Measurements from ENCODE around the gene AGXT. TPM values are rescaled to one million over a fixed set of nuclear protein-coding genes. Genes with fewer than 3 reads are reported as not detected.

AGXT gene
- total and polyA plus RNA-seq, 4 donors, result 254 to 1,572 (median 1,428) TPM

- WGBS, result 41% methylated on average over 16 of the region's 16 CpGs
- TF ChIP-seq ZBTB33 (IDR thresholded peaks at IDR 0.05) (no peak), CTCF (IDR thresholded peaks at IDR 0.05; ENCODE audit: low read depth, low read length, missing input control) (no peak), SP1 (IDR thresholded peaks at IDR 0.05) (peak; percentile 6), RXRA (IDR thresholded peaks at IDR 0.05) (peak in 1 of 2 donors; percentile 21), HNF4A (conservative IDR thresholded peaks at IDR 0.05) (peak; percentile 20 to 47), ATF3 (IDR thresholded peaks at IDR 0.05) (no peak)
- Histone ChIP-seq H3K9me3 (ENCODE audit: control insufficient read depth in 4 of 4, low read length in 3 of 4) (no peaks in the 10 kb centered on the region), H3K9ac (ENCODE audit: low read depth in 1 of 2, low read length in 2 of 2) (peak overlapping the region in 1 of 2 donors; percentile 56), H3K36me3 (ENCODE audit: control insufficient read depth in 4 of 4, insufficient read depth in 3 of 4, low read depth in 1 of 4, low read length in 3 of 4) (peaks cover 0 to 18% (median 8%) of the 10 kb centered on the region in 4 donors), H3K4me3 (ENCODE audit: low read depth in 1 of 3, low read length in 3 of 3) (peak overlapping the region; percentile 44 to 68 (median 60)), H3K4me1 (ENCODE audit: control insufficient read depth in 4 of 4, insufficient read depth in 4 of 4, low read length in 3 of 4) (peaks cover 17 to 92% (median 73%) of the 10 kb centered on the region in 4 donors), H3K27me3 (ENCODE audit: control insufficient read depth in 4 of 4, insufficient read depth in 4 of 4, low read length in 3 of 4) (no peaks in the 10 kb centered on the region), H3K27ac (ENCODE audit: low read depth in 1 of 2, low read length in 2 of 2) (peak overlapping the region in 1 of 2 donors; percentile 77)
- DNase-seq (ENCODE audit: low spot score), result peak; percentile 31
These were observed 2.7 kb downstream of the AGXT start for GRCh38 chr2:240871071-240871958.

- Histone ChIP-seq H3K4me3 (ENCODE audit: low read depth in 1 of 3, low read length in 3 of 3) (peak overlapping the region; percentile 16 to 68 (median 60)), H3K27ac (ENCODE audit: low read depth in 1 of 2, low read length in 2 of 2) (peak overlapping the region in 1 of 2 donors; percentile 77), H3K36me3 (ENCODE audit: control insufficient read depth in 4 of 4, insufficient read depth in 3 of 4, low read depth in 1 of 4, low read length in 3 of 4) (peaks cover 0 to 25% (median 8%) of the 10 kb centered on the region in 4 donors), H3K9me3 (ENCODE audit: control insufficient read depth in 4 of 4, low read length in 3 of 4) (no peaks in the 10 kb centered on the region), H3K4me1 (ENCODE audit: control insufficient read depth in 4 of 4, insufficient read depth in 4 of 4, low read length in 3 of 4) (peaks cover 19 to 93% (median 75%) of the 10 kb centered on the region in 4 donors), H3K27me3 (ENCODE audit: control insufficient read depth in 4 of 4, insufficient read depth in 4 of 4, low read length in 3 of 4) (no peaks in the 10 kb centered on the region), H3K9ac (ENCODE audit: low read depth in 1 of 2, low read length in 2 of 2) (no peak overlapping the region)
- TF ChIP-seq HNF4G (IDR thresholded peaks at IDR 0.05) (no peak), RAD21 (IDR thresholded peaks at IDR 0.05) (peak in 1 of 2 donors; percentile 3), FOXA1 (IDR thresholded peaks at IDR 0.05) (no peak), RXRA (IDR thresholded peaks at IDR 0.05) (peak; percentile 24 to 67), HNF4A (conservative IDR thresholded peaks at IDR 0.05) (peak in 1 of 2 donors; percentile 24)
- WGBS, result 49% methylated on average over 17 of the region's 17 CpGs
- peak; percentile 36 for DNase-seq (ENCODE audit: low spot score)
These were observed 3.9 kb downstream of the AGXT start for GRCh38 chr2:240872317-240873097.
